ENCODE measurements around the gene KIAA1614.

- TF ChIP-seq CTCF (IDR thresholded peaks at IDR 0.05) (no peak), POLR2A (IDR thresholded peaks at IDR 0.05) (no peak)
Observed at GRCh38 chr1:180946541-180947498, 34.1 kb downstream of the KIAA1614 start.
